Activated naive CD4-positive, alpha-beta T cell treated with anti-CD3 and anti-CD28 coated beads, Interleukin-2, amount 50 U/mL, for 24 hours (primary cell): Measurements from ENCODE around the gene TTC4.

Source experiments
- H3K27ac Mint-ChIP-seq: one replicate; pipeline ENCODE4 v1.8.0; 2021; ENCODE audit warnings: mild to moderate bottlenecking, mixed read lengths
- H3K27me3 Mint-ChIP-seq: one replicate; pipeline ENCODE4 v1.8.0; 2021; ENCODE audit warnings: mixed read lengths
- H3K36me3 Mint-ChIP-seq: one replicate; pipeline ENCODE4 v1.8.0; 2021; ENCODE audit warnings: mixed read lengths
- H3K4me1 Mint-ChIP-seq: one replicate; pipeline ENCODE4 v1.8.0; 2021; ENCODE audit warnings: mixed read lengths
- H3K4me3 Mint-ChIP-seq: one replicate; pipeline ENCODE4 v1.8.0; 2021; ENCODE audit warnings: mild to moderate bottlenecking, mixed read lengths
- H3K9me3 Mint-ChIP-seq: one replicate; pipeline ENCODE4 v1.8.0; 2021; ENCODE audit warnings: mixed read lengths

The TTC4 gene

DNA sequence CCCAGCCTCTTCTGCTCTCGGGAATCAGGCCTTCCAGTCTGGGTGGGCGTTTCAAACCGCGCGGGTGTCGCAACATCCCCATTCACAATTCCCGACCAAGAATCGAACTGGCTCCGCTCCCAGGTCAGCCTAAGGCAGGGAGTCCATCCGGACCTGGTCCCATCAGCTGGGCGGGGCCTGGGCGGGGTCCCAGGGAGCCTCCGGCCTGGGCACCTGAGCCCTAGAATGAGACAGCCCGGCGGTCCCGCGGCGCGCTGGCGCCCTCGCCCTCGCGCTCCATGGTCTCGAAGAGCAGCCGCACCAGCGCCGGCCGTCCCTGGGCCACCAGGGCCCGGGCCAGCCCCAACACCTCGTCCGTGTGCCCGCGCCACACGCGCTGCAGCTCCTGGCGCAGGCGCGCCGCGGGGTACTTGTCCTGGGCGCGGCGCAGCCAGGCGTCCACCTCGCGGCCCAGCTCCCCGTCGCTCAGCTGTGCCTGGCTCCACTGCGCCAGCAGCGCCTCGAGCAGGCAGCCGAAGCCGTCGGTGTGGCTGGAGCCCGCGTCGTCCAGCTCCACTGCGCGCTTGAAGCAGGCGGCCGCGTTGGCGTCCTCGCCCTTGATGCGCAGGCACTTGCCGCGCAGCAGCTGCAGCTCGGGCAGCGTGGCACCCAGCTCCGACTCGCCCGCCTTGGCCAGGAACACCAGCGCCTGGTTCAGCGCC, 65.5 kb downstream of the TTC4 start:
- H3K4me3 Mint-ChIP-seq, result no peak overlapping the region
- H3K4me1 Mint-ChIP-seq, result no peaks in the 10 kb centered on the region
- peaks cover 7% of the 10 kb centered on the region for H3K36me3 Mint-ChIP-seq
- H3K9me3 Mint-ChIP-seq, result no peaks in the 10 kb centered on the region
- no peaks in the 10 kb centered on the region for H3K27me3 Mint-ChIP-seq
- no peak overlapping the region for H3K27ac Mint-ChIP-seq

DNA sequence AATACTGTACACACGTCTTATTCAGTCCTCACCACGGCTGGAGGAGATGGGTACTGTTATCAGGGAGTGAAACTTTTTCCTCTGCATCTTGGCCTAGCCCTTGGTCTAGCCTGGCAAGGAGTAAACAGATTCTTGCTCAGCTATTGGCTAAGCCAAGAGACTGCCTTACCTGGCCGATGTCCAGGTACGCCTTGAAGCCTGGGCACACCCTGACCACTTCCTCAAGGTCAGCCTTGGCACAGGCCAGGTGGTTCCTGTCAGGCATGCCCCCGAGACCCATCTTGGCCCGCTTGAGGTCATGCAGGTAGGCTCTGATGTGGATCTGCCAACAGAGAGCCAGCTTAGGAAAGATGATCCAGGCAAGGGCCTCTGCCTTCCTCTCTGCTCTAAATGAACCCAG, 66.5 kb downstream of the TTC4 start:
- H3K36me3 Mint-ChIP-seq, result peaks cover 11% of the 10 kb centered on the region
- no peaks in the 10 kb centered on the region for H3K9me3 Mint-ChIP-seq
- H3K27ac Mint-ChIP-seq, result no peak overlapping the region
- H3K27me3 Mint-ChIP-seq, result no peaks in the 10 kb centered on the region
- no peak overlapping the region for H3K4me3 Mint-ChIP-seq
- H3K4me1 Mint-ChIP-seq, result no peaks in the 10 kb centered on the region

DNA sequence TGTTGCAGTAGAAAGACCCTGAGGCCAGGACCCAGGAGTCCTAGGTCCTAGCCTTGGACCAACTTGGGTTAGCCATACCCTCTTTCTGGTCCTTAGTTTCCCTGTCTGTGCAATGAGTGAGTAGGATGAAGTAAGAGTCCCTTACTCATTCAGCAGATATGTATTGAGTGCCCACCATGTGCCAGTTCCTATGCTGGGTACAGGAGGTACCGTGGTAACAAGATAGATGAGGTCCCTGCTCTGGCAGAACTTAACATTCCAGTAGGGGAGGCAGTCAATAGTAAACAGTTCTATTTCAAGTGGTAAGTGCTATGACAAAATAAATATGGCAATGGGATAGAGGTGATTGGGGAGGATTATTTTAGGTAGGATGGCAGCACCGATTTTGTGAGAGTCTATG, 66.9 kb downstream of the TTC4 start:
- H3K9me3 Mint-ChIP-seq, result no peaks in the 10 kb centered on the region
- H3K36me3 Mint-ChIP-seq, result peaks cover 13% of the 10 kb centered on the region
- H3K27ac Mint-ChIP-seq, result peak overlapping the region; percentile 20
- no peaks in the 10 kb centered on the region for H3K4me1 Mint-ChIP-seq
- H3K27me3 Mint-ChIP-seq, result no peaks in the 10 kb centered on the region
- no peak overlapping the region for H3K4me3 Mint-ChIP-seq

- Mint-ChIP-seq H3K9me3 (no peaks in the 10 kb centered on the region), H3K36me3 (peaks cover 12% of the 10 kb centered on the region), H3K27me3 (no peaks in the 10 kb centered on the region), H3K27ac (no peak overlapping the region), H3K4me1 (no peaks in the 10 kb centered on the region), H3K4me3 (no peak overlapping the region)
These were observed 68.4 kb downstream of the TTC4 start for GRCh38 chr1:54784066-54784465.

DNA sequence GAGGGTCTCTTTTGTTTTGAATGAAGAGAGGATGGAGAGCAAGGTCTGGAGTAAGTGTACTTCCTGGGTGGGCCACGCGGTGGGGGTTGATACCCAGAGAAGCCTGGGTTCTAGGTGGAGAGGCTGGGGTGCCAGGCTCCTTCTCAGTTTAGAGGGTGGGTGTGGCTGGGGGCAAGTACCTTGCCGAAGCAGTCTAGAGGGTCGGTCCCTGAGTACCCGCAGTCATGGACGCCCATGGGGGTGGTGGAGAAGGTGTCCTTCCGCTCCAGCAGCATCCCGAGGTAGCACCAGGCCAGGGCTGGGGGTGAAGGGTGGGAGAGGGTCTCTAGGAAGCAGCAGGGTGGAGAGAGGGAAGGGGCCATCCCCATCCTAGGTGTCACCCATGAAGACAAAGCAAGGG, 71.1 kb downstream of the TTC4 start:
- Mint-ChIP-seq H3K27me3 (no peaks in the 10 kb centered on the region), H3K4me1 (no peaks in the 10 kb centered on the region), H3K27ac (peak overlapping the region; percentile 12), H3K4me3 (no peak overlapping the region), H3K36me3 (peaks cover 11% of the 10 kb centered on the region), H3K9me3 (no peaks in the 10 kb centered on the region)

- H3K36me3 Mint-ChIP-seq, result peaks cover 13% of the 10 kb centered on the region
- no peaks in the 10 kb centered on the region for H3K9me3 Mint-ChIP-seq
- H3K27ac Mint-ChIP-seq, result peak overlapping the region; percentile 86
- H3K4me1 Mint-ChIP-seq, result no peaks in the 10 kb centered on the region
- no peaks in the 10 kb centered on the region for H3K27me3 Mint-ChIP-seq
- H3K4me3 Mint-ChIP-seq, result no peak overlapping the region
These were observed 71.9 kb downstream of the TTC4 start for GRCh38 chr1:54787604-54788003.

DNA sequence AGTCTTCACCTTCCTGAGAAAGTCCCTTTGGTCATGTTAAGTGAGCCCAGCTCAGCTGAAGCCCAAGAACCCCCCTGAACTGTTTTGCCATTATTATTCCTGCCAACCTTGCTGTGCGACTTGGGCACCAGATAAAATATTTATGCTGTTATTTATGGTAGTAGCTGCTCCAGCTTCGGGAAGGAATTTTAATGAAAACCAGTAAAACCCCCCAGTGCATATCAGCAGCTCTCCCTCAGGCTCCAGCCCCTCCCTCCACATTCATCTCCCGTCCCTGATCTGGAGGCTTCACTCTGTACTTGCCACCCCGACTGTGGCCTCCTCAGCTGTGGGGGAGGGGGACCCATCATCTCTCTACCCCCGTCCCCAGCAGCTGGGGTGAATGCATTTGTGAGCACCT, 72.8 kb downstream of the TTC4 start:
- H3K27me3 Mint-ChIP-seq, result no peaks in the 10 kb centered on the region
- peaks cover 11% of the 10 kb centered on the region for H3K36me3 Mint-ChIP-seq
- H3K9me3 Mint-ChIP-seq, result no peaks in the 10 kb centered on the region
- H3K4me1 Mint-ChIP-seq, result no peaks in the 10 kb centered on the region
- H3K27ac Mint-ChIP-seq, result no peak overlapping the region
- H3K4me3 Mint-ChIP-seq, result no peak overlapping the region

DNA sequence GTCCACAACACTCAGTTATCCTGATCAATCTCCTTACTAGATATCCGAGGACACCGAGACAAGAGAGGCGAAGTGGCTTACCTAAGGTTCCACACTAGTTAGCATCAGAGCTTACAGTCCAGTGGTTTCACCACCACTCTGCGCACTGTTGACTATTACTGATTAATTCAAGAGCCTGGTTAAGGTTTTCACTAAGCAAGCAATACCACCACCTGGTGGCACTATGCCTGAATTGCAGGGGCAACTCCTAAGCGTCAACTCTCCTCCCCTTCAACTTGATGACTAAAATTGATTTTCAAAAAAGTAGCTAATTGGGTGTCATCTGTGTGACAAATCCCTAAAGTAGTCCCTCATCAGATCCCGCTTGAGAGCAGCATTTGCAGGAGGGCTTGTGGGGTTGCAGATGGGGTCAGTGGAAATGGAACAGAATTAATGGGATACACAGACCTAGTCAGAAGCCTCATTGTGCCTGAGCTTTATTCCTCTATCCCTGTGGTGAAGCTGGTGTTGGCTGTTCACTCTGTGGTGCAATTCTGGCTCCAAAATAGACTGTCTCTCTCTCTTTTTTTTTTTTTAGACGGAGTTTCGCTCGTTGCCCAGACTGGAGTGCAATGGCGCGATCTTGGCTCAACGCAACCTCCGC, 76.3 kb downstream of the TTC4 start:
- Mint-ChIP-seq H3K4me3 (no peak overlapping the region), H3K9me3 (no peaks in the 10 kb centered on the region), H3K4me1 (peaks cover 31% of the 10 kb centered on the region), H3K27me3 (no peaks in the 10 kb centered on the region), H3K27ac (no peak overlapping the region), H3K36me3 (peaks cover 11% of the 10 kb centered on the region)
